Stomach (tissue), 9 donors: ENCODE data around the gene FUCA1. TPM values are rescaled to one million over a fixed set of nuclear protein-coding genes. Genes with fewer than 3 reads are reported as not detected.

Source experiments
- DNase-seq, 2 donors: peaks; one replicate each; pipeline versions ENCODE4 v3.0.0 to v3.0.0-alpha.2; 2013 to 2019
- H3K27ac ChIP-seq, 5 donors: fragments of 200-600 bp in 4 of 5; sonication (generic) in 4 of 5; one replicate each; pipeline ENCODE4 v1.5.1; 2013 to 2019; ENCODE audit warnings: mild to moderate bottlenecking in 1 of 5, moderate library complexity in 1 of 5
- H3K27me3 ChIP-seq, 3 donors: fragments of 200-600 bp; sonication (generic); one replicate each; pipeline ENCODE4 v1.5.1; 2017 to 2019; ENCODE audit warnings: mixed run types in 1 of 3
- H3K36me3 ChIP-seq, 4 donors: fragments of 200-600 bp; sonication (generic); 1 replicate in 3 of 4; 2 replicates in 1 of 4; pipeline ENCODE4 v1.5.1; 2016 to 2019
- H3K4me1 ChIP-seq, 4 donors: fragments of 200-600 bp; sonication (generic); one replicate each; pipeline ENCODE4 v1.5.1; 2016 to 2019
- H3K4me3 ChIP-seq, 4 donors: fragments of 200-600 bp; sonication (generic) in 3 of 4; one replicate each; pipeline ENCODE4 v1.5.1; 2016 to 2019; ENCODE audit warnings: mild to moderate bottlenecking in 1 of 4
- H3K9me3 ChIP-seq, 4 donors: fragments of 200-600 bp; sonication (generic); one replicate each; pipeline ENCODE4 v1.5.1; 2016 to 2019
- CTCF ChIP-seq, 7 experiments: fragments of 450-650 bp in 4 of 7; fragments of 200-600 bp in 3 of 7; sonication (generic) in 3 of 7; IDR thresholded peaks; one replicate each; pipeline ENCODE4 v1.5.1; 2016 to 2019; ENCODE audit warnings: antibody characterized with exemption in 7 of 7, control low read depth in 2 of 7, mild to moderate bottlenecking in 1 of 7
- EP300 ChIP-seq: sonication (generic); formaldehyde crosslinking; IDR thresholded peaks from one replicate; pipeline ENCODE4 v1.6.1; 2017; ENCODE audit warnings: antibody characterized with exemption
- POLR2A ChIP-seq, 4 donors: fragments of 450-650 bp; IDR thresholded peaks; one replicate each; pipeline ENCODE4 v1.6.1; 2016; ENCODE audit warnings: antibody characterized with exemption in 4 of 4, control low read depth in 2 of 4, mild to moderate bottlenecking in 1 of 4, moderate library complexity in 1 of 4
- POLR2AphosphoS5 ChIP-seq, 3 donors: sonication (generic); formaldehyde crosslinking; IDR thresholded peaks; one replicate each; pipeline ENCODE4 v1.6.1; 2016; ENCODE audit warnings: antibody characterized with exemption in 3 of 3
- WGBS, 5 donors: extraction: QIAGEN DNeasy Blood & Tissue Kit in 3 of 5; methylation state at CpG; one replicate each; pipeline versions ENCODE4 v1.1.5 to v1.1.7; 2013 to 2018; 5-methylcytosine and 5-hydroxymethylcytosine counted together
- intact Hi-C: fragments of 100-400 bp; cut with DNase I; formaldehyde crosslinking; loops from one replicate; pipeline ENCODE4 v1.15.1; 2023; ENCODE audit warnings: low total_unique reads
- polyA plus RNA-seq, 3 donors: library from polyadenylated mRNA; stranded (reverse); fragments of 200-250 nt; gene quantifications; one replicate each; pipeline ENCODE4 v1.2.3, GENCODE V29; 2013
- total RNA-seq, 5 donors: library from RNA; depleted of rRNA; stranded (reverse); fragments of >200 nt; gene quantifications; one replicate each; pipeline versions ENCODE4 v1.1.0 to v1.2.3, GENCODE V29; 2014 to 2016
- donor health status: healthy with polysubstance abuse.
- donor health status: Bipolar disorder and iron deficiency.
- donor health status: healthy.

FUCA1 gene
- total and polyA plus RNA-seq, 8 donors = 4.1 to 80.0 (median 23.0) TPM

GRCh38 chr1:23899070-23899469 lies 31.0 kb upstream of the FUCA1 start:
- no peak for DNase-seq

GRCh38 chr1:23897083-23897482 lies 29.0 kb upstream of the FUCA1 start:
- H3K27ac ChIP-seq = no peak overlapping the region
- H3K27me3 ChIP-seq = peaks cover 0 to 2% (median 0%) of the 10 kb centered on the region in 3 donors
- no peak overlapping the region for H3K4me3 ChIP-seq
- DNase-seq = no peak
- no peak for TF ChIP-seq EP300
- TF ChIP-seq POLR2AphosphoS5 (IDR thresholded peaks at IDR 0.05) = no peak
- TF ChIP-seq POLR2A (IDR thresholded peaks at IDR 0.05) = no peak
- TF ChIP-seq CTCF (IDR thresholded peaks at IDR 0.05) = no peak
- WGBS, 5 donors = 69 to 82% (median 74%) methylated on average over 6 of the region's 6 CpGs
- no peaks in the 10 kb centered on the region for H3K9me3 ChIP-seq
- H3K4me1 ChIP-seq = no peaks in the 10 kb centered on the region
- intact Hi-C loops = no loop called here
- no peaks in the 10 kb centered on the region for H3K36me3 ChIP-seq

More at GRCh38 chr1:23899070-23899469, 31.0 kb upstream of the FUCA1 start:
- H3K36me3 ChIP-seq = no peaks in the 10 kb centered on the region
- H3K27ac ChIP-seq = no peak overlapping the region
- TF ChIP-seq POLR2AphosphoS5 (IDR thresholded peaks at IDR 0.05) (no peak), POLR2A (IDR thresholded peaks at IDR 0.05) (no peak), CTCF (IDR thresholded peaks at IDR 0.05) (no peak), EP300 (no peak)
- peaks cover 0 to 22% (median 11%) of the 10 kb centered on the region in 3 donors for H3K27me3 ChIP-seq
- 59 to 68% (median 62%) methylated on average over 3 of the region's 3 CpGs for WGBS, 5 donors
- no peaks in the 10 kb centered on the region for H3K9me3 ChIP-seq
- H3K4me3 ChIP-seq = no peak overlapping the region
- intact Hi-C loops = no loop called here
- peaks cover 5 to 12% (median 8%) of the 10 kb centered on the region in 4 donors for H3K4me1 ChIP-seq

GRCh38 chr1:23896491-23896890 lies 28.4 kb upstream of the FUCA1 start:
- 29 to 54% (median 45%) methylated on average over 3 of the region's 3 CpGs for WGBS, 5 donors
- intact Hi-C loops = no loop called here
- Histone ChIP-seq H3K4me3 (no peak overlapping the region), H3K4me1 (no peaks in the 10 kb centered on the region), H3K9me3 (no peaks in the 10 kb centered on the region), H3K36me3 (no peaks in the 10 kb centered on the region), H3K27me3 (no peaks in the 10 kb centered on the region), H3K27ac (no peak overlapping the region)
- TF ChIP-seq CTCF (IDR thresholded peaks at IDR 0.05) (no peak), EP300 (no peak), POLR2A (IDR thresholded peaks at IDR 0.05) (no peak), POLR2AphosphoS5 (IDR thresholded peaks at IDR 0.05) (no peak)
- no peak for DNase-seq

GRCh38 chr1:23895993-23896392 lies 27.9 kb upstream of the FUCA1 start:
- TF ChIP-seq POLR2AphosphoS5 (IDR thresholded peaks at IDR 0.05) (no peak), CTCF (IDR thresholded peaks at IDR 0.05) (no peak), EP300 (no peak)
- H3K27me3 ChIP-seq = no peaks in the 10 kb centered on the region
- intact Hi-C loops = no loop called here
- H3K27ac ChIP-seq = no peak overlapping the region
- no peak for DNase-seq
- H3K9me3 ChIP-seq = no peaks in the 10 kb centered on the region
- WGBS, 5 donors = 64 to 78% (median 75%) methylated on average over 4 of the region's 4 CpGs
- no peaks in the 10 kb centered on the region for H3K4me1 ChIP-seq
- H3K4me3 ChIP-seq = no peak overlapping the region
- no peaks in the 10 kb centered on the region for H3K36me3 ChIP-seq
